IMR-90 (cell line): Measurements from ENCODE around the gene UGT1A10. TPM values are rescaled to one million over a fixed set of nuclear protein-coding genes. Genes with fewer than 3 reads are reported as not detected.

ENCODE experiments used
- polyA plus RNA-seq, 3 experiments: library from polyadenylated mRNA; depleted of rRNA; stranded (reverse); fragments of >200 nt; gene quantifications; 2 replicates each; pipeline ENCODE4 v1.2.3, GENCODE V29; 2012; ENCODE audit warnings: low replicate concordance in 1 of 3
- total RNA-seq: library from RNA; depleted of rRNA; stranded (reverse); fragments of >200 nt; gene quantifications from 2 replicates; pipeline ENCODE4 v1.2.3, GENCODE V29; 2012; rRNA removed

The UGT1A10 gene
- total and polyA plus RNA-seq, 2 of the 4 experiments (the other 2 are of a cell fraction): not detected

Other genes with a start within 250 kb of the UGT1A10 start
- gene USP40, start 69.7 kb upstream of the UGT1A10 start, total RNA-seq: 27.8 and 30.8 TPM in 2 replicates
- gene USP40, start 69.7 kb upstream of the UGT1A10 start, polyA plus RNA-seq (2012; rRNA removed): 30.1 and 32.6 TPM in 2 replicates
- not detected in 2 replicates for gene UGT1A8, start 18.8 kb upstream of the UGT1A10 start, total RNA-seq
- gene UGT1A8, start 18.8 kb upstream of the UGT1A10 start, polyA plus RNA-seq (2012; rRNA removed): not detected in 2 replicates
- not detected in 2 replicates for gene UGT1A9, start 35.5 kb downstream of the UGT1A10 start, total RNA-seq
- gene UGT1A9, start 35.5 kb downstream of the UGT1A10 start, polyA plus RNA-seq (2012; rRNA removed): not detected in 2 replicates
- not detected in 2 replicates for gene UGT1A7, start 45.5 kb downstream of the UGT1A10 start, total RNA-seq
- not detected in 2 replicates for gene UGT1A7, start 45.5 kb downstream of the UGT1A10 start, polyA plus RNA-seq (2012; rRNA removed)
- gene UGT1A6, start 56.4 kb downstream of the UGT1A10 start, total RNA-seq: not detected in 2 replicates
- gene UGT1A6, start 56.4 kb downstream of the UGT1A10 start, polyA plus RNA-seq (2012; rRNA removed): not detected in 2 replicates
- gene UGT1A5, start 76.5 kb downstream of the UGT1A10 start, total RNA-seq: not detected in 2 replicates
- gene UGT1A5, start 76.5 kb downstream of the UGT1A10 start, polyA plus RNA-seq (2012; rRNA removed): not detected in 2 replicates
- gene UGT1A4, start 82.3 kb downstream of the UGT1A10 start, total RNA-seq: not detected in 2 replicates
- gene UGT1A4, start 82.3 kb downstream of the UGT1A10 start, polyA plus RNA-seq (2012; rRNA removed): not detected in 2 replicates
- gene UGT1A3, start 92.6 kb downstream of the UGT1A10 start, total RNA-seq: not detected in 2 replicates
- not detected in 2 replicates for gene UGT1A3, start 92.6 kb downstream of the UGT1A10 start, polyA plus RNA-seq (2012; rRNA removed)
- not detected in 2 replicates for gene UGT1A1, start 123.8 kb downstream of the UGT1A10 start, total RNA-seq
- gene UGT1A1, start 123.8 kb downstream of the UGT1A10 start, polyA plus RNA-seq (2012; rRNA removed): not detected in 2 replicates
- gene MROH2A, start 141.9 kb downstream of the UGT1A10 start, total RNA-seq: not detected in 2 replicates
- gene MROH2A, start 141.9 kb downstream of the UGT1A10 start, polyA plus RNA-seq (2012; rRNA removed): not detected in 2 replicates
- 22.6 and 24.2 TPM in 2 replicates for gene HJURP, start 218.1 kb downstream of the UGT1A10 start, total RNA-seq
- gene HJURP, start 218.1 kb downstream of the UGT1A10 start, polyA plus RNA-seq (2012; rRNA removed): 26.5 and 27.1 TPM in 2 replicates